ENCODE results near the gene PLA2G4C.

PLA2G4C gene

DNA sequence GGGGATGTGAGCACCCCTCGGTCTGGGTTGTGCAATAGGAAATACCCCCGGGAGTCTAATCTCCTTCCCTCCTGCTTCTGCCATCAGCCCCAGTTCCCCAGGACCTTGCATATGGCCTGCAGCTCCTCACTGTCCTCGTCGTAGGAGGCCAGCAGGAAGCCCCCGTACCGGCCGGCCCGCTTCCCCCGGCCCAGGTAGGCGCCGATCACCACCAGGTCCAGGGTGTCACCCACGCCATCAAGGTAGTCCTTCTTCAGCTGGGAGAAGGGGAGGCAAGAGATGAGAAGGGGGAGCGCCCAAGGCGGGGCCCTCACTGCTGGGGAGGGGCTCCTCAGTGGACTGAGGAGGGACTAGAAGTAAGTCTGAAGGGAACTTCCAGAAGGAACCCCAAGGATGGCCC, 10.4 kb upstream of the PLA2G4C start:
- Histone ChIP-seq H3K27me3 (replicated peaks; ENCODE audit: control insufficient read depth, insufficient read depth, low read length) (no peaks in the 10 kb centered on the region), H3K4me3 (replicated peaks; ENCODE audit: low read depth, low read length) (no peak overlapping the region), H3K36me3 (ENCODE audit: control insufficient read depth, insufficient read depth, low read length) (peaks cover 18% of the 10 kb centered on the region)
- TF ChIP-seq, protein P1, sequence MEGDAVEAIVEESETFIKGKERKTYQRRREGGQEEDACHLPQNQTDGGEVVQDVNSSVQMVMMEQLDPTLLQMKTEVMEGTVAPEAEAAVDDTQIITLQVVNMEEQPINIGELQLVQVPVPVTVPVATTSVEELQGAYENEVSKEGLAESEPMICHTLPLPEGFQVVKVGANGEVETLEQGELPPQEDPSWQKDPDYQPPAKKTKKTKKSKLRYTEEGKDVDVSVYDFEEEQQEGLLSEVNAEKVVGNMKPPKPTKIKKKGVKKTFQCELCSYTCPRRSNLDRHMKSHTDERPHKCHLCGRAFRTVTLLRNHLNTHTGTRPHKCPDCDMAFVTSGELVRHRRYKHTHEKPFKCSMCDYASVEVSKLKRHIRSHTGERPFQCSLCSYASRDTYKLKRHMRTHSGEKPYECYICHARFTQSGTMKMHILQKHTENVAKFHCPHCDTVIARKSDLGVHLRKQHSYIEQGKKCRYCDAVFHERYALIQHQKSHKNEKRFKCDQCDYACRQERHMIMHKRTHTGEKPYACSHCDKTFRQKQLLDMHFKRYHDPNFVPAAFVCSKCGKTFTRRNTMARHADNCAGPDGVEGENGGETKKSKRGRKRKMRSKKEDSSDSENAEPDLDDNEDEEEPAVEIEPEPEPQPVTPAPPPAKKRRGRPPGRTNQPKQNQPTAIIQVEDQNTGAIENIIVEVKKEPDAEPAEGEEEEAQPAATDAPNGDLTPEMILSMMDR (IDR thresholded peaks at IDR 0.05; ENCODE audit: insufficient read depth, low read length, poor library complexity, severe bottlenecking) = no peak
- no peak for DNase-seq (ENCODE audit: extremely low read depth, insufficient read length)

DNA sequence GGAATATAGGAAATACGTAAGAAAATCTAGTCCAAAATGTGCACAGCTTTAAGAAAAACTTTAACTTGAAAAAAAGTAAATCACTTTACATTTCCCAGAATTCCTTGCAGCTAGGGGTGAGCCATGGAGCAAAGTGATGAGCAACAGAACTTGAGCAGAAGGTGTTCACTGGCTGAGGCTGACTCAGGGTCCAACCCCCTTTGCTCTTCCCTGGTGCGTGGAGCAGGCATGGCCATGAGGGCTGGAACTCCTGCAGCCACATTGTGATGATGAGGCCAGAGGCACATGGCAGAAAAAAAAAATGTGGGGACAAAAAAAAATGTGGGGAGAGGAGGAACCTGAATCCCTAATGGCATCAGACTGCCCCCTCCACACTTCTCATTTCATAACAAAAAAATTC, 9.9 kb upstream of the PLA2G4C start:
- Histone ChIP-seq H3K36me3 (ENCODE audit: control insufficient read depth, insufficient read depth, low read length) (peaks cover 17% of the 10 kb centered on the region), H3K4me3 (replicated peaks; ENCODE audit: low read depth, low read length) (no peak overlapping the region), H3K27me3 (replicated peaks; ENCODE audit: control insufficient read depth, insufficient read depth, low read length) (no peaks in the 10 kb centered on the region)
- DNase-seq (ENCODE audit: extremely low read depth, insufficient read length) = no peak
- TF ChIP-seq, protein P1 (IDR thresholded peaks at IDR 0.05; ENCODE audit: insufficient read depth, low read length, poor library complexity, severe bottlenecking) = no peak

DNA sequence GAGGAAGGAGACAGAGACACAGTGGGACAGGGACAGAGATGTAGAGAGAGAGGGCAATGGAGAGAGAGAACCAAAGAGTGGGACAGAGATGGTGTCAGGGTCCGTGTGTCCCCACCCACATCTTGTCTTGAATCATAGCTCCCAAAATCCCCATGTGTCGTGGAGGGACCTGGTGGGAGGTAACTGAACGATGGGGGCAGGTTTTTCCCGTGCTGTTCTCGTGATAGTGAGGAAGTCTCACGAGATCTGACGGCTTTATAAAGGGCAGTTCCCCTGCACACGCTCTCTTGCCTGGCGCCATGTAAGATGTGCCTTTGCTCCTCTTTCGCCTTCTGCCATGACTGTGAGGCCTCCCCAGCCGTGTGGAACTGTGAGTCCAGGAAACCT, 7.5 kb upstream of the PLA2G4C start:
- TF ChIP-seq, protein P1 (IDR thresholded peaks at IDR 0.05; ENCODE audit: insufficient read depth, low read length, poor library complexity, severe bottlenecking) = no peak
- Histone ChIP-seq H3K27me3 (replicated peaks; ENCODE audit: control insufficient read depth, insufficient read depth, low read length) (no peaks in the 10 kb centered on the region), H3K4me3 (replicated peaks; ENCODE audit: low read depth, low read length) (no peak overlapping the region), H3K36me3 (ENCODE audit: control insufficient read depth, insufficient read depth, low read length) (peaks cover 14% of the 10 kb centered on the region)
- no peak for DNase-seq (ENCODE audit: extremely low read depth, insufficient read length)

DNA sequence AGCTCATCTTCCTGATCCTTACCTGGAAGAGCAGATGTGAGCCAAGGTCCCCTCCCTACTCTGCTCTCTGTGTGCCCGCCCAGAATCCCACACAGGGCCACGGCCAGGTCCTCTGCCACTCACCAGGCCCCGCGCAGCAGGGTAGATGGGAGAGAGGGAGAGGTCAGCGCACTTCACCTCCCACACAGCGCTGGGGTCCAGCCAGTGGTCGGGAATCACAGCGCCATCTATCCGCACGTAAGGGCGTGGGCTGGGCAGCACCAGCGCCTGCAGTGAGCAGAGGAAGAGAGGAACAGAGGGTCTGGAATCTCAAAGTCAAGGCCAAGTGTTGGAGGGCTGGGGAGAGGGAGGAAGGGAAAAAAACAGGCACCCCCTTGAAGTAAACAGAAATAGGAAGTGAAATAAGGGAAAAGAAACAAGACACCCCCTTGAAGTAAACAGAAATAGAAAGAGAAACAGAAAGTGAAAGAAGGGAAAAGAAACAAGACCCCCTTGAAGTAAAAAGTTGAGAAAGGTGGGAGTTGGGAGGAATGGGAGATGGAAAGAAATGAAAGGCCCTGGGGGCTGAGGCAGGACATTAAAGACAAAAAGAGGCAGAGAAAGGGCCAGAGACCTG, 7.0 kb upstream of the PLA2G4C start:
- Histone ChIP-seq H3K4me3 (replicated peaks; ENCODE audit: low read depth, low read length) (no peak overlapping the region), H3K36me3 (ENCODE audit: control insufficient read depth, insufficient read depth, low read length) (peaks cover 12% of the 10 kb centered on the region), H3K27me3 (replicated peaks; ENCODE audit: control insufficient read depth, insufficient read depth, low read length) (no peaks in the 10 kb centered on the region)
- TF ChIP-seq, protein P1 (IDR thresholded peaks at IDR 0.05; ENCODE audit: insufficient read depth, low read length, poor library complexity, severe bottlenecking) = no peak
- DNase-seq (ENCODE audit: extremely low read depth, insufficient read length) = no peak

DNA sequence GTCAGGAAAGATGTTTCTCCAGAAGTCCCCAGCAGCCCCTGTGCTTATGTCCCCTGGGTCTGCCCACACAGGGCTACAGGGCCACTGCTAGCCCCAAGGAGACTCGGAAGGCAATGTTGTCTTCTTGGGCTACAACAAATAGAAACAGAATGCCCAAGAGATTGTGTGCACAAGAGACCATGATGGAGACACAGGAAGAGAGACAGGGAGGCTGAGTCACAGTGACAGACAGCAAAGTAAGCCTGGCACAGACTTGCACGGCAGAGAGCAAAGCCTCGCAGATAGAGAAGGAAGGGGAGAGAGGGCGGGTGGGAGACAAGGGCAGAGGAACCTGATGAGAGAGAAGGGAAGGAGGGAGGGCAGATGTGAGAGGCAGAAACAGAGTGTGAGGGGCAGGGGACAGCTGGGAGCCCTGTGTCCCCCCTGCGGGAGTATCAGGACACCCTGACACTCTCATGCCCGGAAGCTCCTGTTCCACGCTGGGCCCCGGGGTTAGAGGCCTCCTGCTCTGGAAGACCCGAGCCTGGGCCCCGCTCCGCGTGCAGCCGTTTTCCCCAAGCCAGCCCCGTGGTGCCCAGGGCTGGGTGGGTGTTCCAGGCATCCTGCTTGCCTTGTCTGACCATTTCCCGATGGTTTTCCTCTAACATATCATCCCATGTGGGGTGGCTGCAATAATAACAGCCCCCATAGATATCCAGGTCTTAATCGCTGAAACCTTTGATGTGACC, 2.7 kb upstream of the PLA2G4C start:
- peaks cover 4% of the 10 kb centered on the region for H3K36me3 ChIP-seq (ENCODE audit: control insufficient read depth, insufficient read depth, low read length)
- TF ChIP-seq, protein P1 (IDR thresholded peaks at IDR 0.05; ENCODE audit: insufficient read depth, low read length, poor library complexity, severe bottlenecking) = no peak
- DNase-seq (ENCODE audit: extremely low read depth, insufficient read length) = no peak
- H3K27me3 ChIP-seq (replicated peaks; ENCODE audit: control insufficient read depth, insufficient read depth, low read length) = no peaks in the 10 kb centered on the region
- no peak overlapping the region for H3K4me3 ChIP-seq (replicated peaks; ENCODE audit: low read depth, low read length)
